HG02870 (cell line): ENCODE results near the gene TCF12.
"Not testable (repeated sequence)": the region's sequence is repeated elsewhere in the genome, so short reads cannot be mapped to it uniquely, and the experiment has no call there.

Source experiments
- ATAC-seq: cut with Tn5 transposase; IDR thresholded peaks from one replicate; pipeline ENCODE4 v1.9.1; 2021; ENCODE audit warnings: mild to moderate bottlenecking, moderate library complexity; ENCODE audit not compliant: unreplicated experiment

The TCF12 gene

GRCh38 chr15:56973463-56973862, 55.0 kb downstream of the TCF12 start:
- ATAC-seq: no peak

- no peak for ATAC-seq
These were observed 58.8 kb downstream of the TCF12 start for GRCh38 chr15:56977232-56977631.

- no peak for ATAC-seq
These were observed 60.6 kb downstream of the TCF12 start for GRCh38 chr15:56978898-56979662.

- no peak for ATAC-seq
These were observed 62.0 kb downstream of the TCF12 start for GRCh38 chr15:56980473-56980872.

- ATAC-seq: no peak
These were observed 62.7 kb downstream of the TCF12 start for GRCh38 chr15:56981160-56981559.

- no peak for ATAC-seq
These were observed 64.5 kb downstream of the TCF12 start for GRCh38 chr15:56982987-56983386.

GRCh38 chr15:56984681-56985481, 66.4 kb downstream of the TCF12 start:
- ATAC-seq: no peak

GRCh38 chr15:56985856-56986255, 67.4 kb downstream of the TCF12 start:
- no peak for ATAC-seq

- ATAC-seq: no peak
These were observed 68.8 kb downstream of the TCF12 start for GRCh38 chr15:56987286-56987685.

GRCh38 chr15:56988219-56988618, 69.8 kb downstream of the TCF12 start:
- ATAC-seq: no peak

- no peak for ATAC-seq
These were observed 71.0 kb downstream of the TCF12 start for GRCh38 chr15:56989411-56989924.

- no peak for ATAC-seq
These were observed 72.6 kb downstream of the TCF12 start for GRCh38 chr15:56991017-56991416.

- no peak for ATAC-seq
These were observed 74.3 kb downstream of the TCF12 start for GRCh38 chr15:56992725-56993124.

GRCh38 chr15:56994280-56994679, 75.8 kb downstream of the TCF12 start:
- ATAC-seq: no peak

- ATAC-seq: no peak
These were observed 77.6 kb downstream of the TCF12 start for GRCh38 chr15:56996093-56996492.

GRCh38 chr15:56996746-56997470, 78.5 kb downstream of the TCF12 start:
- no peak for ATAC-seq

GRCh38 chr15:57003418-57003817, 85.0 kb downstream of the TCF12 start:
- ATAC-seq: no peak

GRCh38 chr15:57005244-57005643, 86.8 kb downstream of the TCF12 start:
- no peak for ATAC-seq

GRCh38 chr15:57007797-57008196, 89.4 kb downstream of the TCF12 start:
- ATAC-seq: not testable (repeated sequence)

GRCh38 chr15:57010724-57011123, 92.3 kb downstream of the TCF12 start:
- no peak for ATAC-seq

- ATAC-seq: no peak
These were observed 94.1 kb downstream of the TCF12 start for GRCh38 chr15:57012556-57012955.
